A549 (cell line): ENCODE data around the gene ACER1.

Source experiments
- BHLHE40 ChIP-seq: IDR thresholded peaks from 2 replicates; pipeline ENCODE4 v1.6.1; 2012; ENCODE audit warnings: low read depth, low read length, inconsistent platforms
- MYC ChIP-seq: IDR thresholded peaks from 2 replicates; pipeline ENCODE4 v1.6.1; 2012; ENCODE audit warnings: mild to moderate bottlenecking, inconsistent platforms, low read length, improper control_type of control experiment, borderline replicate concordance
- ZFP36 ChIP-seq: fragments of 450-650 bp; IDR thresholded peaks from 2 replicates; pipeline ENCODE4 v1.6.1; 2014; ENCODE audit warnings: borderline replicate concordance; ENCODE audit not compliant: partially characterized antibody
- TF ChIP-seq, protein P1 (sequence below): fragments of >200 bp; sonication (Bioruptor Twin); formaldehyde crosslinking; IDR thresholded peaks from 3 replicates; pipeline ENCODE4 v1.5.1; 2016

DNA sequence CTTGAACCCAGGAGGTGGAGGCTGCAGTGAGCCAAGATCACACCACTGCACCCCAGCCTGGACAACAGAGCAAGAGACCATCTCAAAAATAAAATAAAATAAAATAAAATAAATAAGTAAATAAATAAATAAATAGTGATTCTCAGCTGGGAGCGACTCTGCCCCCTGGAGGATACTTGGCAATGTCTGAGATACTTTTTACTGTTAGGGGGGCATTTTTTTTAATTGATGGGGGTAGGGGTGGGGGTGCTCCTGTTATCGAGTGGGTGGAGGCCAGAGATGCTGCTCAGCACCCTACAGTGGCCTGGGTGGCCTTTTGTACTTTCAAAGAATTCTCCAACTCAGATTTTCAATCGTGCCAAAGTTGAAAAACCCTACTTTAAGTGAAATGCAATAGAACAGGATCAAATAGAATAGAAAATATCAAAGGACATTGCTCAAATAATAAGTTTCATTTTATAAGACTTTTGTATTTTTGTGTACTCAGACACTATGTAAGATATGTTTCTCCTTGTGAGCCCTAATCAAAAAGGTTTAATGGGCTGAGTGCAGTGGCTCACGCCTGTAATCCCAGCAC lies 20.8 kb upstream of the ACER1 start:
- TF ChIP-seq MYC (no peak), ZFP36 (no peak), BHLHE40 (no peak)
- TF ChIP-seq, protein P1, sequence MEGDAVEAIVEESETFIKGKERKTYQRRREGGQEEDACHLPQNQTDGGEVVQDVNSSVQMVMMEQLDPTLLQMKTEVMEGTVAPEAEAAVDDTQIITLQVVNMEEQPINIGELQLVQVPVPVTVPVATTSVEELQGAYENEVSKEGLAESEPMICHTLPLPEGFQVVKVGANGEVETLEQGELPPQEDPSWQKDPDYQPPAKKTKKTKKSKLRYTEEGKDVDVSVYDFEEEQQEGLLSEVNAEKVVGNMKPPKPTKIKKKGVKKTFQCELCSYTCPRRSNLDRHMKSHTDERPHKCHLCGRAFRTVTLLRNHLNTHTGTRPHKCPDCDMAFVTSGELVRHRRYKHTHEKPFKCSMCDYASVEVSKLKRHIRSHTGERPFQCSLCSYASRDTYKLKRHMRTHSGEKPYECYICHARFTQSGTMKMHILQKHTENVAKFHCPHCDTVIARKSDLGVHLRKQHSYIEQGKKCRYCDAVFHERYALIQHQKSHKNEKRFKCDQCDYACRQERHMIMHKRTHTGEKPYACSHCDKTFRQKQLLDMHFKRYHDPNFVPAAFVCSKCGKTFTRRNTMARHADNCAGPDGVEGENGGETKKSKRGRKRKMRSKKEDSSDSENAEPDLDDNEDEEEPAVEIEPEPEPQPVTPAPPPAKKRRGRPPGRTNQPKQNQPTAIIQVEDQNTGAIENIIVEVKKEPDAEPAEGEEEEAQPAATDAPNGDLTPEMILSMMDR = peak; percentile 55
